Measurements from ENCODE around the gene LSMEM2.

- TF ChIP-seq CTCF (conservative IDR thresholded peaks at IDR 0.05; ENCODE audit: low read depth in 2 of 2) (no peak), EZH2 (IDR thresholded peaks at IDR 0.05; ENCODE audit: low read depth, unreplicated experiment) (no peak), EZH2phosphoT487 (IDR thresholded peaks at IDR 0.05; ENCODE audit: unreplicated experiment) (no peak), JUNB (IDR thresholded peaks at IDR 0.05; ENCODE audit: unreplicated experiment) (no peak)
These were observed 24.2 kb upstream of the LSMEM2 start for GRCh38 chr3:50254577-50255250.

Measured in GM23338 (cell line).